ENCODE results near the gene BHLHA15.

- TF ChIP-seq POLR2A (IDR thresholded peaks at IDR 0.05; ENCODE audit: low read length) (no peak), GATA1 (IDR thresholded peaks at IDR 0.05; ENCODE audit: low read depth, low read length) (no peak)
Observed at GRCh38 chr7:98202367-98203195, 8.7 kb upstream of the BHLHA15 start.
